PC-3 (cell line): ENCODE data around the gene KCNH8. TPM values are rescaled to one million over a fixed set of nuclear protein-coding genes. Genes with fewer than 3 reads are reported as not detected.

Experiments used
- ATAC-seq: fragments of 200-7000 bp; cut with Tn5 transposase; 2 replicates; pipeline ENCODE4 v1.9.1; 2020; ENCODE audit warnings: mild to moderate bottlenecking, moderate library complexity
- BruUV-seq: library from RNA; stranded (reverse); fragments of 400-500 nt; replicated peaks from 2 replicates; lab custom pipeline; 2021; lab: Mats Ljungman, UMichigan
- CTCF ChIA-PET: fragments of 300-600 bp; sonication (Branson Sonifier 250); formaldehyde crosslinking; loops from one replicate; lab custom pipeline; 2022; ENCODE audit warnings: antibody characterized with exemption; lab: Charles Lee
- POLR2A ChIA-PET: fragments of 300-600 bp; sonication (Branson Sonifier 250); formaldehyde crosslinking; loops from one replicate; lab custom pipeline; 2022; ENCODE audit warnings: antibody characterized with exemption; ENCODE audit not compliant: unreplicated experiment; lab: Charles Lee
- DNase-seq: peaks from one replicate; pipeline ENCODE4 v3.0.0-alpha.2; 2015
- H2AFZ ChIP-seq: fragments of 300-600 bp; sonication (generic); 2 replicates; pipeline ENCODE4 v1.6.0; 2016; ENCODE audit warnings: antibody characterized with exemption, low read length
- H3F3A ChIP-seq: fragments of 300-600 bp; sonication (generic); one replicate; pipeline ENCODE4 v1.6.0; 2017; ENCODE audit warnings: antibody characterized with exemption, low read length, control low read depth, mild to moderate bottlenecking; ENCODE audit not compliant: unreplicated experiment
- H3K27ac ChIP-seq: fragments of 300-600 bp; sonication (generic); 2 replicates; pipeline ENCODE4 v1.5.1; 2016; ENCODE audit warnings: mild to moderate bottlenecking, low read length
- H3K27me3 ChIP-seq: fragments of 300-600 bp; sonication (generic); 2 replicates; pipeline ENCODE4 v1.6.1; 2016; ENCODE audit warnings: low read length, mixed read lengths
- H3K36me3 ChIP-seq: fragments of 300-600 bp; sonication (generic); 2 replicates; pipeline ENCODE4 v1.6.1; 2016; ENCODE audit warnings: low read depth, mixed run types, low read length, mixed read lengths
- H3K4me1 ChIP-seq: fragments of 300-600 bp; sonication (generic); 2 replicates; pipeline ENCODE4 v1.5.1; 2016; ENCODE audit warnings: low read length; ENCODE audit not compliant: insufficient read depth
- H3K4me2 ChIP-seq: fragments of 300-600 bp; sonication (generic); 2 replicates; pipeline ENCODE4 v1.6.0; 2016; ENCODE audit warnings: low read length
- H3K4me3 ChIP-seq: fragments of 300-600 bp; sonication (generic); 2 replicates; pipeline ENCODE4 v1.5.1; 2016; ENCODE audit warnings: mild to moderate bottlenecking, low read length, mixed read lengths
- H3K79me2 ChIP-seq: fragments of 300-600 bp; sonication (generic); 2 replicates; pipeline ENCODE4 v1.6.1; 2017; ENCODE audit warnings: low read length, mixed read lengths
- H3K9ac ChIP-seq: fragments of 300-600 bp; sonication (generic); 2 replicates; pipeline ENCODE4 v1.6.0; 2016; ENCODE audit warnings: mild to moderate bottlenecking, low read length
- H3K9me2 ChIP-seq: fragments of 300-600 bp; sonication (generic); replicated peaks from 2 replicates; pipeline ENCODE4 v1.6.1; 2016; ENCODE audit warnings: mixed run types, low read length, mixed read lengths
- H3K9me3 ChIP-seq: fragments of 300-600 bp; sonication (generic); 2 replicates; pipeline ENCODE4 v1.6.1; 2016; ENCODE audit warnings: low read length, mixed read lengths
- H4K20me1 ChIP-seq: fragments of 300-600 bp; sonication (generic); 2 replicates; pipeline ENCODE4 v1.6.1; 2016; ENCODE audit warnings: low read length, mixed read lengths
- CTCF ChIP-seq: fragments of 300-600 bp; sonication (generic); conservative IDR thresholded peaks from 2 replicates; pipeline ENCODE4 v1.5.1; 2017; ENCODE audit warnings: antibody characterized with exemption, low read depth, mild to moderate bottlenecking, low read length
- EZH2 ChIP-seq: fragments of 300-600 bp; sonication (generic); IDR thresholded peaks from one replicate; pipeline ENCODE4 v1.6.1; 2017; ENCODE audit warnings: antibody characterized with exemption, mild to moderate bottlenecking, low read length; ENCODE audit not compliant: unreplicated experiment
- EZH2phosphoT487 ChIP-seq: fragments of 300-600 bp; sonication (generic); IDR thresholded peaks from 2 replicates; pipeline ENCODE4 v1.6.1; 2018; ENCODE audit warnings: mild to moderate bottlenecking, antibody characterized with exemption, low read length, borderline replicate concordance
- intact Hi-C: fragments of 100-400 bp; cut with micrococcal nuclease; formaldehyde crosslinking; loops from 2 replicates; pipeline ENCODE4 v1.9.0; 2023
- total RNA-seq: library from RNA; depleted of rRNA; stranded (reverse); fragments of >200 nt; gene quantifications from 2 replicates; pipeline ENCODE4 v1.2.3, GENCODE V29; 2014

The KCNH8 gene
- total RNA-seq, 1 experiment from 2014 or later, result not detected

DNA sequence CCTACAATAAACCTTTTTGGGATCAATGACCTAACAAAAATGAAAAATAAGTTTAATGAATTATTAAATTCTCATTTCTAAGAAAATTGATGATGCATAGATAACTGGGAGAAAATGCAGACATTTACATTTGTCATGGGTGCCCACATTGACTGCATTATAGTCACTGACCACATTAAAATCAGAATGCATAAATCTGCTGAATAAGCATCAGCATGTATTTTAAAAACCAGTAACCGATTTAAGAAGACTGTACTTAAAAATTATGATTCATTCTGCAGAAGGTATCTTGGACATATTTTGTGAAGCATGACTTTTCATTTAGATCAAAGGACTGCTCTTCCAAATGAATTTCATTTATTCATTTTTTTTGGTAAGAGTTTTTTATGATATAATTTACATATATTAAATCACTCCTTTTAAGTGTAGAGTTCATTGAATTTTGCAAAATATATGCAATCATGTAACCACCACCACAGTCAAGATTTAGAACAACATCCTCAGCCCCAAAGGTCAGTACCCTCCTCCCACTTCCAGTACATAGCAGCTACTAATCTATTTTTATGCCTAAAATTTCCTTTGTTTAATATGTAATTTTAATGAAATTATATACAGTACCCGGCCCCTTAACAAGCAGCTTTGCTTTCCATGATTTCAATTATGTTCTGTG is 11.8 kb downstream of the KCNH8 start:
- BruUV-seq, result no TSS peak
- H3K79me2 ChIP-seq, result no peaks in the 10 kb centered on the region
- H4K20me1 ChIP-seq, result no peaks in the 10 kb centered on the region
- no peaks in the 10 kb centered on the region for H3K9me2 ChIP-seq
- TF ChIP-seq EZH2 (no peak), EZH2phosphoT487 (no peak), CTCF (no peak)
- no peaks in the 10 kb centered on the region for H3K4me1 ChIP-seq
- no peak overlapping the region for H3K27ac ChIP-seq
- intact Hi-C loops, result no loop called here
- H3F3A ChIP-seq, result no peaks in the 10 kb centered on the region
- no peak overlapping the region for H3K4me2 ChIP-seq
- no peak for ATAC-seq
- H3K4me3 ChIP-seq, result no peak overlapping the region
- DNase-seq, result no peak
- POLR2A ChIA-PET, result no interaction called here
- H3K9me3 ChIP-seq, result no peaks in the 10 kb centered on the region
- no peaks in the 10 kb centered on the region for H3K36me3 ChIP-seq
- no peak overlapping the region for H2AFZ ChIP-seq
- 0 out of 2 replicates have a peak, but pooled peaks cover 7% of the 10 kb centered on the region for H3K27me3 ChIP-seq
- H3K9ac ChIP-seq, result no peak overlapping the region
- CTCF ChIA-PET, result no interaction called here

GRCh38 chr3:19165654-19166053 is 17.3 kb downstream of the KCNH8 start:
- Histone ChIP-seq H3K9me3 (no peaks in the 10 kb centered on the region), H3K4me2 (no peak overlapping the region), H3F3A (no peaks in the 10 kb centered on the region), H3K79me2 (no peaks in the 10 kb centered on the region), H3K9me2 (no peaks in the 10 kb centered on the region), H3K4me1 (no peaks in the 10 kb centered on the region), H2AFZ (no peak overlapping the region), H3K36me3 (no peaks in the 10 kb centered on the region), H3K4me3 (no peak overlapping the region), H3K9ac (no peak overlapping the region), H3K27me3 (0 out of 2 replicates have a peak, but pooled peaks cover 5% of the 10 kb centered on the region), H3K27ac (no peak overlapping the region), H4K20me1 (no peaks in the 10 kb centered on the region)
- ChIA-PET CTCF (no interaction called here), POLR2A (no interaction called here)
- no TSS peak for BruUV-seq
- DNase-seq (no peak), ATAC-seq (no peak)
- intact Hi-C loops, result no loop called here
- TF ChIP-seq EZH2phosphoT487 (no peak), EZH2 (no peak), CTCF (no peak)

GRCh38 chr3:19171794-19172193 is 23.5 kb downstream of the KCNH8 start:
- Histone ChIP-seq H3K9me3 (no peaks in the 10 kb centered on the region), H3K4me1 (no peaks in the 10 kb centered on the region), H2AFZ (no peak overlapping the region), H3K27ac (no peak overlapping the region), H3F3A (no peaks in the 10 kb centered on the region), H3K4me3 (no peak overlapping the region), H3K4me2 (no peak overlapping the region), H3K9me2 (no peaks in the 10 kb centered on the region), H4K20me1 (no peaks in the 10 kb centered on the region), H3K36me3 (no peaks in the 10 kb centered on the region), H3K27me3 (peaks cover 9% of the 10 kb centered on the region; the same call in 1 of the 2 replicates), H3K9ac (no peak overlapping the region), H3K79me2 (no peaks in the 10 kb centered on the region)
- ChIA-PET CTCF (no interaction called here), POLR2A (no interaction called here)
- TF ChIP-seq CTCF (no peak), EZH2phosphoT487 (no peak)
- DNase-seq (no peak), ATAC-seq (no peak)
- intact Hi-C loops, result no loop called here
- no TSS peak for BruUV-seq
